SKM-1 treated with dmso at 0.1 percent for 144 hours (cell line): Measurements from ENCODE around the gene UNKL.

Experiments
- DNase-seq: peaks from one replicate; lab custom pipeline; 2025; ENCODE audit not compliant: unreplicated experiment; lab: John Stamatoyannopoulos, UW

Gene UNKL

DNA sequence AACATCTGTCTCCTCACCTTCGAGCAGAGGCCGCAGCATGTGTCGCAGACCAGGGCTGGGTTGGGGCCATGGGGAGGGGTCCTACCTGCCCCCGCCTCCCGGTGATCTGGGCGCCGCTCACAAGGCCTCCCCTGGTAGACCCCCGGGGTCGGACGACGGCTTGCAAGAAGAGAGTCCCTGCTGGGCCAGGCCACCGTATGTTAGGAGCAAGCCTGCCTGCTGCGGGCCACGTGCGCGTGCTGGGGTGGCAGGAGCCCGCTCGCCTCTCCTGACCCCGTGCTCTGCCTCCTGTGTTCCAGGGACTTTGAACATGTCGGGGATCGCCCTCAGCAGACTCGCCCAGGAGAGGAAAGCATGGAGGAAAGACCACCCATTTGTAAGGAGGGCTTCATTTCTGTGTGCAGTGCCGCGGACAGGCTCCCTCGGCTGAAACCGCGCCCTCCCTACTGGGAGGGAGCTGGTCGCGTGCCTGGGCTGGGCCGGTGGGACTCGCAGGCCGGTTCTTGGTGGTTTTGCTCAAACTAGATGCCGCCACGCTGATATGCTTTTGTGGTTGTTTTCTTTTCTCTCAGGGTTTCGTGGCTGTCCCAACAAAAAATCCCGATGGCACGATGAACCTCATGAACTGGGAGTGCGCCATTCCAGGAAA, 100.7 kb downstream of the UNKL start:
- no peak for DNase-seq
